ENCODE measurements around the gene DNAJC6.
A peak's percentile ranks its signal among the peaks of the same experiment; 100 is the strongest.

The DNAJC6 gene

DNA sequence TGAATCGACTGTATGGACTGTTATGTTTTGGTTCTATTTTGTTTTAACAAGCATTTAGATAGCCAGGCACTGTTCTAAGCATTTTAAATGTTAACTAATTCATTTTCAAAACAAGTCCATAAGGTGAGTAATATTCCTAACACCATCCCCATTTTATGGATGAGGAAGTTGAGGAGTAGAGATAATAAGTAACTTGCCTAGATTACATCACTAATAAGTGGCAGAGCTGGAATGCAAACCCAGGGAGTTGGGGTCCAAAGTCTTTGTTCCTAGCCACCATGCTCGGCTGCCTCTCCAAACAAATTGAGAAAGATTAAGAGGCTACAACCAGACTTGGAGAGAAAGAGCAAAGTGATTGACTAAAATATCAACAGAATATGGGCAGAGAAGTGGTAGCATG is 98.5 kb downstream of the DNAJC6 start:
- no peak for DNase-seq (ENCODE audit: low spot score)

DNA sequence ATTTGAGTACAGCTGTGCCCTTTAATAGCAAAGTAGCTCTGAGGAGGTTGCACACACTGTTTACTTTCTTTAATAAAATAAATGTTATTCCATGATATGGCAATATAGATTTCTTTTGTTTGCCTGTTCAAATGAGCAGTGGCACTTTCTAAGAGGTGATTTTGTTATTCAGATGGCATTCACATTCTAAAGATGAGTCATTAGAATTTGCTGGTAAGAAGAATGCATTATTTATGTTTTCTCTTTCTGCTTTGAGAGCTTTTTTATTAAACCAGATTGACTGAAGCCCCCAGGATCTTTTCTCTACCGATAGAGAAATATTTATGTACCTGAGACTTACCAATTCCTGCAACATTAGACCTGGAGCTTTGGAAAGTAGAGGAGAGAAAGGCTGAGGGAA is 100.0 kb downstream of the DNAJC6 start:
- DNase-seq (ENCODE audit: low spot score) = no peak

DNA sequence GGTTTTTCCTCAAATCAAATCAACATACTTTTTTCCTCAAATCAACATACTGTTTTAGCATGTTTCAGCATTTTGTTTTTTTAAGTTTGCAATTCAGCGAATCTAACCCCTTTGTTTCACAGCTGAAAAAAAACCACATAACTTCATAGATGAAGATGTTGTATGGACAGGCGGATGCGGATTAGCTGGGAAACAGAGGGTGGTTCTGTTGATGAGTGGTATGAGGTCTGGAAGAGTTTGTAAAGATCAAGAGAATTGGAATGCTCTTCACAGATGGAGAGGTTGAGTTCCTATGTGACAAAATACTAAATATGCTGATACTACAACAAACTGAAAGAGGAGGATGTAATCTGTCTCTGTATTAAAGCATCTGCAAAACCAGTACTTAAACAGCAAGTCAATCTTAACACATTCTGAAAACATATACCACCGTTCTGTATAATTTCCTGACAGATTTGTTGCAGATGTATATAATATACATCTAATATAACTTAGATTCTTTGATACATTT is 100.5 kb downstream of the DNAJC6 start:
- DNase-seq (ENCODE audit: low spot score) = no peak

DNA sequence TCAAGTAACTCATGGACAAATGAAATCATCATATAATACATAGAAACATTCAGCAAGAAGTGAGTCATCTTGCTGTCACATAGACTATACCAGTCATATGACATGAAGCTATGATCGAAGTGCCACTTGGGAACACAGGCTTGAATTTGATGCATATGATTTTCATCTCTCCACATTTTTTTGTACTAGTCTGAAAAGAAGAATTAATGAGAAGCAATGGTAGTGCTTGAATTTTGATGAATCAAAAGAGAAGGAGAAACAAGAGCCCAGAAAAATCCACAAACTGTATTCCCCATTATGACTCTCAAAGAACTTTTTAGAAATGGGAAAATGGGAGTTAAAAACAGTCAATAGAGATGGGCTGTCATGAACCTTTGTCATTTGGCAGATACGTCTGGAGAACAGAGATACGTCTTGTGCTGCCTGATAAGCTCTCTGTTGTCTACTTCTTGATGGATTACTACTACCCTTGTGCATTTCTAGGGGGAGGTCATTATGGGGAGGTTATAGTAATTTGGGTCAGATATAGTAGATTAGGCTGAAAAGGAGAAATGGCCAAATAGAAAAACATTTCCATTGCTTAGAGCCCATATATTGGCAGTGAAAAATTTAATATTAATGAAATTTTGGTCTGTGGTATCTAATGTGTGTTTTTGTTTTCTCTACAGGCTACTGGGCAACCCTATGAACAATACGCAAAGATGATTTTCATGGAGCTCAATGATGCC is 103.1 kb downstream of the DNAJC6 start:
- no peak for DNase-seq (ENCODE audit: low spot score)

DNA sequence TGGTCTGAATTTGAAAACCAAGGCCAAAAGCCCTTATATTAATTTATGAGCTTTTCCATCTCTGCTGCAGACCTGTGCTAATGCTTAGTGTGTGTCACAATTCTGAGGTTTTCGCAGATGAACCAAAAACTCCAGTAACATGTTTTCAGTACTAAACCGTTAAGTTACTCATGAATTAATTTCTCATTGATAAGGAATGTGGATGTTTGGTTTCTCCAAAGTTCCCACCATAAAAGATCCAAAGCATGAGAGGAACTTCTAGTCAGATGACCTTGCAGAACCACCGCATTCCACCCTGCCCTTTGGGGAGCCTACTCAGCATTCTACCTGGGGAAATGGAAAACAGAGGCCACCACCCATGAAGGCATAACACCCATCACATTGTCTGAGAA is 103.6 kb downstream of the DNAJC6 start:
- DNase-seq (ENCODE audit: low spot score) = no peak

DNA sequence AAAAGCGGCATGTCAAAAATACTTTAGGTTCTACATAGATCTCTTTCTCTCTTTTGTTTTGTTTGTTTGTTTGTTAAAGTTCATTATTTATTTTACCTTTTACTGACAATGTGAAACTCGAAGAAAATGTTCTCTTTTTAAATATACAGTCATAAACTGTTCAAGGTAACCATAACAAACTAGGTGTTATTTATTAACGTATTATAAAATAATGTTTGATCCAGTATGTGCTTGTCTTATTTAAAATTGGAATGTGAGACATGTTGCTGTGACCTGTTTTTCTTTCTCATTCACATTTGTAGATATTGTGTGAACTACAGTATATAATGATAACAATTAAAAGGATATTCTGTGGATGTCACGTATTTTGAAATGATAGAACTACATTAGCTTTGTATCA is 105.2 kb downstream of the DNAJC6 start:
- DNase-seq (ENCODE audit: low spot score) = no peak

DNA sequence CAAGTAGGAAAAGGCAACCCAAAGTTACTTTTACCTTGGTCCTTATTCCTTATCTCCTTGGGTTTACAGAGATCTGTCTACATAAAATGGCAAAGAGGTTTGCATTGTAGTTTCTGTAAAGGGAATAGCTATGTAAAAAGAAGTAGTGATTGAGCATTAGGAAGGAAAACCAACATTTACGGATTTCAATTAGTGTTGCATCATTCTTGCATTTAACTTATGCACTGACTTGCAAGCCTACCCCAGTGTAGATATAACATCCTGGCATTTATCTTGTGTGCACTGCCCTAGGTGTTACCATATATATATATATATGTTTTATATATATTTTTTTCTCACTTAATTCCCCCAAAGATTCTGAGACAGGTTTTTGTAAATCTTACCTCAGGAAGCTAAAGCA is 107.4 kb downstream of the DNAJC6 start:
- no peak for DNase-seq (ENCODE audit: low spot score)

DNA sequence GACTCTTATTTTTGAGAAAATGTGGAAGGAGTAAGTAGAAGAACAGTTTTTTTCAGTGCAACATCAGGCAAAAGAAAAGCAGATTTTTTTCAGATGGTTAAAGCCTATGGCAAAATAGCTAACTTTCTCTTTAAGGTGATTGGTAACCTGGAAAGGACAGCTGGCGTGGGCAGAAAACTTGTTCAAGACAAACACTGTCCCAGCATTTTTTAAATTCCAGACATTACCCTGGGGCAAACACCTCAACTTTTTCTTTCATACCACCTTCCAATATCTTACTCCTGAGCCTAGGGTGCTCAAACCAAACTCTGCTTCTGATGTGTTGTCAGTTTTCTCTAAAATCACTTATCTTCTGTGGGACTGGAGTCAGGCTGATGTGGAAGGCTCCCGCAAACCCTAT is 108.4 kb downstream of the DNAJC6 start:
- no peak for DNase-seq (ENCODE audit: low spot score)

DNA sequence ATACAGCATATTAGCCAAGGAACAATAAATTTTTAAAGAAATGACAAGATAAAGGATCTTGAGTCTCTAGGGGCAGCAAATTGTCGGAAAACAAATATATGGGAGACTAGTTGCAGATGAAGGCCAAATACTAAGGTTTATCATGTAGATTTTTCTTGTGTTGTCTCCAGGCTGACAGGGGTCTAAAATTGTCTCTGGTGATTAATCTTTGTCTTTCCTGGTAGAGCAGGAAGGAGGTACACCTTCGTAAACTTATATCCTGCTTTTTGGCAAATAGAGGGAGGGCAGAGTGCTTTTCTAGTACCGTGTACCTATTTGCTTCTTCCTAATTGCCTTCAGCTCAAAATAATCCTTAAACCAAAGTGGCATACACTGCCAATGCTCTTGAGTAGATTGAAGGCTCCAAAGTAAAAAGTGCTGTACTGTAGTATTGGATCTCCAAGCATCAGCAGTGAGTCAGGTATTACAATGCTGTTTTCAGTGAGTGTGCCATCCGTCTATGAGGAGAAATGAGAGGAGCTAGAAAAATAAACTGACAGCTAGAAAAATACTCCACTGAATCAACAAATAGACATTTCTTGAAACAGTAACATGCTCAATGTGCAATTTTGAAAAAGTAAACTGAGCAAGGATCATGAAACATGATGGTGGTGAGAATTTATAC is 109.3 kb downstream of the DNAJC6 start:
- DNase-seq (ENCODE audit: low spot score) = no peak

DNA sequence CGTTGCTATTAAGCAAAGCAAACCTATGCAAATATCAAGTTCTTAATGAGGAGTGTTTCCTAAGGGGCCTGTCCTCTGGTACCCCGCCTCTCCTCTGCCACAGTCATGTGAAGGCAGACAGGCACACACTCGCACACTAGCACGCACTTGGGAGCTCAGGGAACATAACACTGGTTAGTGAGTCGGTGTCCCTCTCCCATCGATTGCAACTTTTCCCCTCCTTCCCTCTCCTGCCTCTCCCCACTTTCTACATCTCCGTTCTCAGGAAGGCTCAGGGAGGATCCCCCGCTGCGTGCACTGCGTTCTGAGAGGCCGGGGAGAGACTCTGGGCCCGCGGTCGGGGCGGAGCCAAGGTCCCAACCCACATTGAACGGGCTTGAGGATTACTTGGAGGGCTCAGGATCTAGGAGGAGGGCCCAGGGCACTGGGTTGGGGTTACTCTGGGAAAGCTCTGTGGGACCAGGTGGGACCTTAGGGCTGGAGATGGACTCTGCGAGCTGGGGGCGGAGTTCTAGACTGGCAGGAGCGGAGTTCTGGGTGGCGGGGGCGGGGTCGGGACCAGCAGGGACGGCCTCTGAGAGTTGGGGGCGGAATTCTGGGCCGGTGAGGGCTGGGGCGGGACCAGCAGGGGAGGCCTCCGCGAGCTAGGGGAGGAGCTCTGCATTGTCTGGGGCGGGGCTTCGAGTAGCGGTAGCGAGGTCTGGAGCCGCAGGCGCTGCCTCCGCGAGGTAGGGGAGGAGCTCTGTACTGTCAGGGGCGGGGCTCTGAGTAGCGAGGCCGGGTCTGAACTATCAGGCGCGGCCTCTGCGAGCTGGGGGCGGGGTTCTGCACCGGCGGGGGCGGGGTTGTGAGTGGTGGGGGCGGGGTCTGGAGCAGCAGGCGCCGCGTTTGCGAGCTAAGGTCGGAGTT is 110.6 kb downstream of the DNAJC6 start:
- peak; percentile 98 for DNase-seq (ENCODE audit: low spot score)

DNA sequence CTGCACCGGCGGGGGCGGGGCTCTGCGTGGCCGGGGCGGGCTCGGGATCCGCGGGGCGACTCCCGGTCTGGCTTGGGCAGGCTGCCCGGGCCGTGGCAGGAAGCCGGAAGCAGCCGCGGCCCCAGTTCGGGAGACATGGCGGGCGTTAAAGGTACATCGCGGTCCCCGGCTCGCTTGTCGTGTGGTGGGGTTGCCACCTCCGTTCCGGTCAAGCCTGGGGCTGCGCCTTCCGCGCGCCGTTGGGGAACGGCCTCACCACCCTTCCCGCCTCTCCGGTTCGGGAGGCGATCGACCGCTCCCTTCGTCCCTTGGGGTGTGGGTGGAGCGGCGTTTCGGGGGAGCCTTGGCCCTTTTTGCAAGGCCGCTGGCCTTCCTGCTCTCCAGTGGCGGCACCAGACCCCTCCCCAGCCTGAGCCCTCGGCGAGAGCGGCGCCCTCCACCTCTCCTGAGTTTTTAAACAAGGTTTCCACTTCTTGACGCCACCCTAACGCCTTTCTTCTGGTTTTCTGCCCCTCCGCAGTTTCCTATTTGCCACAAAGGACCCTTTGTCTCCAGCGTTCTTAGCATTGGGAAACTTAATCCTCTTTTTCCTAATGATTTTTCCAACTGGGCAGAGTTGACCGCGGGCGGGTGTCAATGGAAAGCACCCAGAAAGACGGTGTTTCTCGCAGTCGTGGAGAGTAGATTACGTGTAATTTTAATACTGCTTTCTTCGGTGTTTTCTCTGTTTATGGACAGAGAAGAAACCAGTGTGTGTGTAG is 111.4 kb downstream of the DNAJC6 start, which contains the start of the genes LEPR and LEPROT:
Gene LEPR (plus strand): TSS at position 79 of the 761 bp plus-strand sequence. CDS start 144,898 bp downstream, outside the sequence.
Gene LEPROT (plus strand): TSS at position 79 of the 761 bp plus-strand sequence. CDS start 57 bp downstream, at position 136.
- no peak for DNase-seq (ENCODE audit: low spot score)

DNA sequence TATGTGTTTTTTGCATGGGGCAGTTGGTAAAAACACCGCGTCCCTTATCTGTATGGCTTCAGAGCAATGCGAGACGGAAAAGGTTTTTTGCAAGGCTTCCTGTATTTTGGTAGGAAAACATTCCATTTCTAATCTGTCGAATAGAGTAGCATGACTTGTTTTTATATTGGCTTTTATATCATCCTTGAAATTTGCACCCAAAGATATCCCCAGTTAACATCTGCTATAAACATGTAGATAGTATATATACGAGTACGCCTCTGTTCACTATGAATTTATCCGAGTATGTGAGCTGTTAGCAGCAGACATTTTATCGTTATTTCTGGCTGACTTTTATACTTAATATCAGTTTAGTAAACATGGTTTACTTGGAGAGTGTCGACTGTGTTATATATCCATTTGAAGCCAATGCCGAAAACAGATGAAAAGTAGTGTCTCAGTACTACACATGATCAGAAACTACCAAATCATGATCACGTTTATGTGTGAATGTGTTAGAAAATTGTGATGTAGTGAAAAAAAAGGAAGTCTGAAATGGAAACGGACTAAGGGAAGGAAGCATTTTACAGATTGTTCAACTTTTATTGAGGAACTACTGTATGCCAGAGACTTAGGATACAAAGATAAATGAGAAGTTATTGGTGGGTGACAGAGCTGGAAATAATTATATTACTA is 112.1 kb downstream of the DNAJC6 start:
- DNase-seq (ENCODE audit: low spot score) = no peak

DNA sequence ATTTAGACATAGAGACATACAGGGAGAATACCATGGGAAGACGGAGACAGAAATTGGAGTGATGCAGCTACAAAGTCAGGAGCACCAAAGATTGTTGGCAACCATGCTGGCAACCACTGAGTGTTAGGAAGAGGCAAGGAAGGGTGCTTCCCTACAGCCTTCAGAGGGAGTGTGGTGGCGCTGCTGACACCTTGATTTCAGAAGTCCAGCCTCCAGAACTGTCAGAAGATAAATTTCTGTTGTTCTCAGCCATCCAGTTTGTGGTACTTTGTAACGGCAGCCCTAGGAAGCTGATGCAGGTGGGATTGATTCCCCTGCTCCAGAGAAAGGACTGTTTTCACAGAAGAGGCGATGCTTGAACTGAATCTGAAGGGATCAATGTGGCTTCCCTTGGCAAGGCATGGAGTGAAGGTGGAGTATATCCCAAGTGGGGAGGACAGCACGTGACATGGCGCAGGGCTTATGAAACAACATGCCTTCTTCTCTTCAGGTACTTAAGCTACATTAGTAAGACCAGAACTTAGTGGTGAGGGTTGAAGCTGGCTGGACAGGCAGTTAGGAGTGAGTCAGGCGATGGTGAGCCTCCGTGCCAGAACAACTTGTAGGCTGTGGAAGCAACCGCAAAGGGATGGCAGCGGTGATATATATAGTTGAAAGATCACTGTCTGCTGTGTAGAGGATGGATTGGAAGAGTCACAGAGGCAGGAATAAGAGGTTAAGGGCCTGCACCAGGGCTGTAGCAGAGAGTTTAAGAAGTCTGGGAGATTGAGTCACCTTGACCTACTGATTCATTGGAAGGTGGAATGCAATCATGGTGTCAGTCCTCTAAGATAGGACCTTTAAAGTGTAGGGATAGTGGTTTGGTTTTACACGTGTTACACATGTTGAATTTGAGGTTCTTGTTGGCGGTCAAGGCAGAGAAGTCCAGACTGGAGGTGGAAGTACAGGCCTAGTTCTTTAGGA is 113.2 kb downstream of the DNAJC6 start:
- DNase-seq (ENCODE audit: low spot score) = no peak

DNA sequence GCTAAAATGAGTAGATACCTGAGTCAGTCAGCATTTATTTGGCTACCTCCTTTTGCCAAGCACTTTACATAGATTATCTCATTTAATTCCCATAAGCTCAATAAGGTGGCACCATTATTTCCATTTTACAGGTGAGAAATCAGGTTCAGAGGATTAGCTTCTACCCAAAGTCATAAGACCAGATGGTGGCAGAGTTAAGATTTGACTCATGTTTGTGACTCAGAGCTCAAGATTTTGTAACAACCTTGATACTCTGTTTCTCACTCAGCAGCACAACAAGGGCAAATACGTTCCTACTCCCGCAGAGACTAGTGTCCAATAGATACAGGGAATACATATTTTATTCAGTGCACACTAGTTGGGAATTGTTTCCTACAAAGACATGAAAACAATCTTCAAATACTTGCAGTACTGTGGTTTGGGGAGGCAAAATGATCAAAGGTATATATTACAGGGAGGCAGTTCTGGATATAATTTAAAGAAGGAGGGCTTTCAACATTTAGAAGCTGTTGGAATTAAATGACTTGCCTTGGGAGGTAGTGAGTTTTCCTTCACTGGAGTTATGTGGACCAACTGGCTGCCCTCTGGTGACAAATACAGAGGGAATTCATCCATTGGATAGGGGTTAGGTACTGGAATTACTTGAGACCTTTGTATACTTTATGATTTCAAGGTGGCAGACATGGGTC is 114.7 kb downstream of the DNAJC6 start:
- no peak for DNase-seq (ENCODE audit: low spot score)

DNA sequence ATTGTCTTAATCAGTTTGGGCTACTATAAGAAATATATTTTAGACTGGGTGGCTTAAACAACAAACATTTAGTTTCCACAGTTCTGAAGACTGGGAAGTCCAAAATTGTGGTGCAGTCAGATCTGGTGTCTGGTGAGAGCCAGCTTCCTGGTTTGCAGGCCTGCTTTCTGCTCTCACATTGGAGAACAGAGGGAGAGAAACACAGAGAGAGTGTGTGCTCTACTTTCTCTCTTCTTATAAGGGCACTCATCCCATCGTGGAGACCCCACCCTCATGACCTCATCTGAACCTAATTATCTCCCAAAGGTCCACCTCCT is 115.2 kb downstream of the DNAJC6 start:
- no peak for DNase-seq (ENCODE audit: low spot score)

DNA sequence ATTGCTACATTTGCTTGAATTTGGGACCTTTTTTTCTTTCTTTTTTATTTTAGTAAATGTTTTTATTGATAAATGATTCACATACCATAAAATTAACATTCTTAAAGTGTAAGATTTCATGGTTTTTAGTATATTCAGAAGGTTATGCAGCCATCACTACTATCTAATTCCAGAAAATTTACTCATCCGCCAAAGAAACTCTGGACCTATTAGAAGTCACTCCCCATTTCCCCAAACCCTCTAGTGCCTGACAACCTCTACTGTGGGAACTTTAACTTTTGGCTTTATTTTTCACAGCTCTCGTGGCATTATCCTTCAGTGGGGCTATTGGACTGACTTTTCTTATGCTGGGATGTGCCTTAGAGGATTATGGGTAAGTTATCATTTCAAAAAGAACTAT is 115.7 kb downstream of the DNAJC6 start:
- DNase-seq (ENCODE audit: low spot score) = no peak

DNA sequence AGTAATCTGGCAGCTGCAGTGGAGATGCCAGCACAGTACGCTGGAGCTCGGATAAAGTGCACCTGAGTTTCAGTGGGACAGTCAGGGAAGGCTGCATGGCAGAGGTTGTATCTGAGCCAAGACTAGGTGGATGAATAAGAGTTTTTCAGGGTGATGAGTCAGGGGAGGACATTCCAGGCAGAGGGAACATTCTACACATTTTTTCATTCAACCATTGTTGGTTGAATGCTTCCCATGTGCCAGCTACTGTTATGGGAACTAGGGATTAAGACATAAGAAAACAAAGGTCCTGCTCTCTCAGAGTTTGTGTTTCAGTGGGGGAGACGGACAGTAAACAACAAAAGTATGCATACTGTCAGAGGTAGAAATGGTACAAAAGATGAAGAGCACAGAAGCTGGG is 116.4 kb downstream of the DNAJC6 start:
- DNase-seq (ENCODE audit: low spot score) = no peak

DNA sequence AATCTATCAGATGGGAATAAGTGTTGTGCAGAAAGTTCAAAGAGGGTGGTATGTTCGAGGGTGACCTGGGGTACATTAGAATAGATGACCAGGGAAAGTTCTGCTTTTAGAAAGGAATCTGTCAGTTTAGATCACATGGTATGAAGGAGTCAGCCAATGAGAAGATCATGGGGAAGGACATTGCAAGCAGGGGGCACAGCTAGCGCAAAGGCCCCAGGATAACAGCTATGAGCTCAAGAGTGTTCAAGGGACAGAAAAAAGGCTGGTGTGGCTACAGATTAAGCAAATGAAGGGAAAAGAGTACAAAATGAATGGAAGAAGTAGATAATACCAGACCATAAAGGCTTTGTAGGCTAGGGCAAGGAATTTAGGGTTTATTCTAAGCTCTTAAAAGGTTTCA is 119.7 kb downstream of the DNAJC6 start:
- no peak for DNase-seq (ENCODE audit: low spot score)

DNA sequence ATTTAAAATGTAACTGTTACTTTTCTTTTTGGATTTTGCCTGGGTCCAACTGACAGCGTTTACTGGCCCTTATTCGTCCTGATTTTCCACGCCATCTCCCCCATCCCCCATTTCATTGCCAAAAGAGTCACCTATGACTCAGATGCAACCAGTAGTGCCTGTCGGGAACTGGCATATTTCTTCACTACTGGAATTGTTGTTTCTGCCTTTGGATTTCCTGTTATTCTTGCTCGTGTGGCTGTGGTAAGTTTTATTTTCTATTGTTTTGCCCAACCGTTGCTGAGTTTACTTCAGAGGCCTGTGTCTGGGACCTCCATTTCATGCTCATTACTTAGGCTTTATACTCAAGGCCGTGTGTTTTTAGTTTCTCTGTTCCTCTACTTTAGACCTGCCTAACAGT is 120.5 kb downstream of the DNAJC6 start:
- no peak for DNase-seq (ENCODE audit: low spot score)
